ENCODE results near the gene ZBTB34.

Gene ZBTB34

DNA sequence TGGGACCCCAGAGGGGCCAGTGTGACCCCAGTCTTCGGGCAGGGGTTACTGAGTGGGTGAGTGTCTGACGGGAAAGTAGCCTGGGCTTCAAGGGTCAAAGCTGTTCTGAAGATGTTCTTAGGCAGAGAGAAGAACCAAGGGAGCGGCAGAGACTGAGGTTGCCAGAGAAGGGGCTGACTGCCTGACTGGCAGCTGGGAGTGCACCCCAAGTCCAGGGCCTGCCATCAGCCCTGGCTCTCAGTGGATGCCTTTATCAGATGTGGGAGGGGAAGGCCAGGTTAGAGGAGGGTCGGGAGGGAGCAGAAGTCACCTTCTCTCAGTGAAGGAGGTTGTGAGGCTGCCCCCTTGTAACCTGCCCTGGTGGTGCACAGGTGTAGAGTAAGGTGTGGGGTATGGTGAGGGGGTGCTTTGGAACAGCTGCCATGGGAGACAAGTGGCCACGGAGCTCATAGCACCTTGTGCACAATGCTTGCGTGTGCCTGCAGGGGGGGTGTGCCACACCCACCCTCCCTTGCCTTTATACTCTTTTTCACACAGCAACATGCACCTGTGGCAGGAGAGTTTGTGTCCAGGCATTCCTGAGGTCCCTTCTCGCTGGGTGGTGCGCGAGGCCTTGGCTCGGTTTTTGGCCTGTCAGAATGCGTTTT lies 73.0 kb downstream of the ZBTB34 start:
- no peaks in the 10 kb centered on the region for H3K27me3 ChIP-seq (replicated peaks; ENCODE audit: control insufficient read depth, insufficient read depth, low read length, poor library complexity, severe bottlenecking)
- no peak overlapping the region for H3K27ac ChIP-seq (ENCODE audit: insufficient read depth, low read length, poor library complexity, severe bottlenecking)
- no peak for DNase-seq
- H3K9me3 ChIP-seq (ENCODE audit: control insufficient read depth, low read length) = no peaks in the 10 kb centered on the region
- H3K4me1 ChIP-seq (ENCODE audit: control insufficient read depth, insufficient read depth, low read length, poor library complexity, severe bottlenecking) = no peaks in the 10 kb centered on the region
- no peaks in the 10 kb centered on the region for H3K36me3 ChIP-seq (ENCODE audit: control insufficient read depth, insufficient read depth, low read length)
- no peak overlapping the region for H3K4me3 ChIP-seq (ENCODE audit: insufficient read depth, low read depth, low read length, poor library complexity, severe bottlenecking)

DNA sequence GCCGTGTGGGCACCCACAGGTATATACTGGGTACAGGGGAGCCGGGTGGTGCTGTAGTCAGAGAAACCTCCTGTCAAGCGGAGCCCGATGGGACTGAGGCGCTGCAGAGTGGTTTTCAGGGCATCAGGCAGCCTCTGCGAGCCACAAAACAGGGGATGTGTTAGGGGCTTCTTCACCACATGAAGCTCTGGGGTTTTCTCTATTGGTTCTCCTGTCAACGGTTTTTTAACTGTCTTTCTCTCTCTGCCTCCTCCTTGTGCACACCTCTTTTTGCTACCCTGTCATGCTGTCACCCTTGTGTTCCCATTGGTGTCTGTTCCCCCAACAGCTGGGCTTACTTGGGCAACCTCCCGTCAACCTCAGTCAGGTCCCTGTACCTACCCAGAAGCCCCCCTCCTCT lies 74.0 kb downstream of the ZBTB34 start:
- no peak for DNase-seq

More for the DNA sequence above, 74.0 kb downstream of the ZBTB34 start:
- H3K4me3 ChIP-seq (ENCODE audit: insufficient read depth, low read depth, low read length, poor library complexity, severe bottlenecking) = no peak overlapping the region
- H3K4me1 ChIP-seq (ENCODE audit: control insufficient read depth, insufficient read depth, low read length, poor library complexity, severe bottlenecking) = no peaks in the 10 kb centered on the region
- H3K27ac ChIP-seq (ENCODE audit: insufficient read depth, low read length, poor library complexity, severe bottlenecking) = no peak overlapping the region
- no peaks in the 10 kb centered on the region for H3K36me3 ChIP-seq (ENCODE audit: control insufficient read depth, insufficient read depth, low read length)
- H3K9me3 ChIP-seq (ENCODE audit: control insufficient read depth, low read length) = no peaks in the 10 kb centered on the region
- H3K27me3 ChIP-seq (replicated peaks; ENCODE audit: control insufficient read depth, insufficient read depth, low read length, poor library complexity, severe bottlenecking) = no peaks in the 10 kb centered on the region
